GM12872 (cell line): ENCODE measurements around the gene GAL.

Source experiments
- TF ChIP-seq, protein P1 (sequence below): IDR thresholded peaks from 3 replicates; pipeline ENCODE4 v1.5.1; 2011; ENCODE audit warnings: low read depth, mild to moderate bottlenecking, low read length, moderate library complexity; ENCODE audit not compliant: insufficient read depth

GAL gene

DNA sequence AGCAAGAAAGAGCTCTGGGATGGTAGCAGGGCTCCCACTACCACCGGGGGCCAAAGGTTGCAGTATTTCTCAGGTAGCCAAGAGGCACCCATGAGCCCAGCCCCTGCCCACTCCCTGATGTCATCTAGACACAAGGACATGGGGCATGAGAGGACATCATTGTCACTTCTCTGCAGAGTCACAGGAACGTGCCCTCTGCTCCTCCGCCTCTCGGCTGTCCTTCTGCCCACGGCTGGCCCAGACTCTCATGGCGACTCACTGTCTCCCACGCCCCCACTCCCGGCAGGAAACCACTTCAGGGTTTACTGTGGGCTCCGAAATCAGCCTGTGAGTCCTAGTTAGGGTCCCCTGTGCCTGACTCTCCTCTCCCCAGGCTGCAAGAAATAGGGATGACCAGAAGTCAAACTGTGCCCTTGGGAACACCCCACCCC is 1.8 kb upstream of the GAL start:
- TF ChIP-seq, protein P1, sequence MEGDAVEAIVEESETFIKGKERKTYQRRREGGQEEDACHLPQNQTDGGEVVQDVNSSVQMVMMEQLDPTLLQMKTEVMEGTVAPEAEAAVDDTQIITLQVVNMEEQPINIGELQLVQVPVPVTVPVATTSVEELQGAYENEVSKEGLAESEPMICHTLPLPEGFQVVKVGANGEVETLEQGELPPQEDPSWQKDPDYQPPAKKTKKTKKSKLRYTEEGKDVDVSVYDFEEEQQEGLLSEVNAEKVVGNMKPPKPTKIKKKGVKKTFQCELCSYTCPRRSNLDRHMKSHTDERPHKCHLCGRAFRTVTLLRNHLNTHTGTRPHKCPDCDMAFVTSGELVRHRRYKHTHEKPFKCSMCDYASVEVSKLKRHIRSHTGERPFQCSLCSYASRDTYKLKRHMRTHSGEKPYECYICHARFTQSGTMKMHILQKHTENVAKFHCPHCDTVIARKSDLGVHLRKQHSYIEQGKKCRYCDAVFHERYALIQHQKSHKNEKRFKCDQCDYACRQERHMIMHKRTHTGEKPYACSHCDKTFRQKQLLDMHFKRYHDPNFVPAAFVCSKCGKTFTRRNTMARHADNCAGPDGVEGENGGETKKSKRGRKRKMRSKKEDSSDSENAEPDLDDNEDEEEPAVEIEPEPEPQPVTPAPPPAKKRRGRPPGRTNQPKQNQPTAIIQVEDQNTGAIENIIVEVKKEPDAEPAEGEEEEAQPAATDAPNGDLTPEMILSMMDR: no peak

DNA sequence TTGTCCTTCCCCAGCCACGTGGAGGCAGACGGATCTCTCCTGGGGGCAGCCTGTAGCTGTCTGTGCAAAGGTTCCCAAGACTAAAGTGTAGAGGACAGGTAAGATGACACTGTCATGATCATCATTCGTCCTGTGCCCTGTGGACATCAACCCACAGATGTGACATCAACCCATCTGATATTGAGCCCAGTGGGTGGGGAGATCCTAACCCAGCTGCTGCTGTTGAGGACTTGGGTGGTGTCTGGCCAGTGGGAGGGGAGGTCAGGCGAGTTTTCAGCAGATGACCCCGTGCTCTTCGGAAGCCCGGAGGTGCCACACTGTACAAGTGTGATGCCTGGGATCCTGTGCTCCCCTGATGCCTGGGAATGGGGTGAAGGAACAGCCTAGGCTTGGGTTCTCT is 1.2 kb upstream of the GAL start:
- TF ChIP-seq, protein P1: no peak

DNA sequence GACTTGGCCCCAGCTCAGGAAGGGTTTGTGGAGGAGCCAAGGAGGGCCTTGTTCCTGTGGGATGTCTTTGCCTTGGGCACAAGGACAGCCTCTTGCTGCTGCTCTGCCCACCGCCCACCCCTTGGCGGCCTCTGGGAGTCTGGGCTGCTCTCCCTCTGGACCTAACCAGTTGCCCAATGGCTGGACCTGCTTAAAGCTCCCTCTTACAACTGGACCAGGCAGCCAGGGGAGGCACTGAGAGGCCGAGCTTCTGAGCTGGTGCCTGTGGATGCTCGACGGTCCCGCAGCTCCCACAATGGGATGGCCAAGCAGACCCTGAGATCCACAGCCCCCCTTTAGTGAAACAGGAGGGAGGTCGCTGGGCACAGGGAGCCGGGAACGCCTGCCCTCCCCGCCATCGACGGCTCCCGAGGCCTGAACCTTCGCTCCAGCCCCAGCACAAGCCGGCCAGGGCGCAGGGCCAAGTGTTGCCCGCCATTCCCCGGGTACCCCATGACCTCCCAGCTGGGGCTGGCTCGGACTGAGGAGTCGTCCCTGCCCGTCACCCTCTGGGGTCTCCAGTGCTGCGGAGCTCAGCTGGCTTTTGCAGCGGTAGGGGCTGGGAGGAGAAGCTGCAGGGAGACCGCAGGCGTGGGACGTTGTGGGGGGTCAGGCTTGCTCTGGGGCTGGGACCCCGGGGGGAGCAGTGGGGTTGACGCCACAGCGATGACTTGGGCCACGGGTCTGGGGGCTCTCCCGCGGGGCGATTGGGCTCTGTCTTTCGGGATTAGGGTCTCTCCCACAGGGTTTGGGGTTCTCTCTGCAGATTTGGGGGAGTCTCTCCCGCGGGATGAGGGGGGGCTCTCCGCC is 584 bp upstream of the GAL start:
- TF ChIP-seq, protein P1: no peak

DNA sequence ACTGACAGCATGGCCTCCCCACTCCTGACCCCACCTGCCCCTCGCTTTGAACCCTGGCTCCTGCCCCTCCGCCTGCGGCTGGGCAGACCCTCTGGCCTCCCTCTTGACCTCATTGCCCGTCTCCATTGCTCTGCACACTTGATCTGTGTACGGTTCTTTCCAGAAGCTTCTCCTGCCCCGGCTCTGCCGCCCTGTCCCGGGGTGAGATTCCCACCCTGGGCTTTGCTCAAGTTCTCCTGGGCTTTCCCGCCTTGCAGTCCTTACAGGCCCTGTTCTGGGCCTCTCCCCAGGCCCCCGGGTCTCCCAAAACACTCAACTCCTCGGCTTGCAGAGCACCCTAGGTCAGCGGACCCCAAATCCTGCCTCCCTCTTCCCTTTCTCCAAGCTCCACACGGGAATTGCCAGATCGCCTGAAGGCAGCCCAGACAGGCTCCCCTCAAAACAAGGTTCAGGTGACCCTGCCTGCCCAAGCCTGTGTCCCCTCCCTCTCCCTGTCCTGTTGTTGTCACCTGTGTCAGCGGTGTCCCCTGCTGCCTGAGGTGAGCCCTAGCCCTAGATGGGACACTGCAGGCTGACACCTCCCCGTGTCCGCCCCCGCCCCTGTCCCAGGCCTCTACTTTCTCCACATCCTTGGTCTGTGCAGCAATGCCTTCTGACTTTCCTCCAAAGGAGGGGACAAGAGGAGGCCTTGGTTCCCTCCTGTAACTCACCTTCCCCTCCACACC is 1.5 kb downstream of the GAL start:
- TF ChIP-seq, protein P1: no peak

DNA sequence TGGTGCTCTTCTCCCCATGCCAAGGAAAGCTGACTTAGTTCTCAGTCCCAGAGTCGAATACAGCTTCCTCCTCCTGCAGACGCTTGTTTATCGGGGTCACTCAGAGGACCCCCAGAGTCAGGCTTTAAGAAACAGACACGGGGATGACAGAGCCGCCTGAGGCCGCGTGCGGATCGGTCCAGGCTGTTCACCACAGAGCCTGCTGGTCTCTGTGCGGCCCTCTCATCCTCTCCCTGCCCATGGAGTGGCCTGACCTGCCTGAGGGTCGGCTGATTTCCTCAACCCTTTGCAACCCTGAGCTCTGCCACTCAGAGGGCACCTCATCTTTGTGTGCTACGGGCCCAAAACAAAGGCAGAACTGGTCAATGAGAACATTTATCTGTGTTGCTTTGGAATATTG is 2.1 kb downstream of the GAL start:
- TF ChIP-seq, protein P1: no peak

DNA sequence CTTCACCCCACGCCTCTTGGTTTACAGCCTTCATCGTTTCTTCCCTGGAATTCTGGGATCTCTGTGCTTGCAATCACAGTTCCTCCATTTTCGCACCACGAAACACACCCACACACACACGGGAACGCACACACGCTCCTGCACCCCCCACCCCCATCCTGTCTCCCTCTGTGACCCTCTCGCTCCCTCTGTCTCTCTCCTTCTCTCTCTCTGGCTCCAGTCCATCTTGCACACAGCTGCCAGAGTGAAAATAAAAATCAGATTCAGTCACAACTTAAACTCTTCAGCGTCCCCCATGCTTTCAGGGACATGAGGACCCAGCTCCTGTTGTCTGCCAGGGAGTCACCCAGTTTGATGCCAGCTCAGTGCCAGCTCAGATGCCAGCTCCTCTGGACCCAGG is 3.0 kb downstream of the GAL start:
- TF ChIP-seq, protein P1: no peak

DNA sequence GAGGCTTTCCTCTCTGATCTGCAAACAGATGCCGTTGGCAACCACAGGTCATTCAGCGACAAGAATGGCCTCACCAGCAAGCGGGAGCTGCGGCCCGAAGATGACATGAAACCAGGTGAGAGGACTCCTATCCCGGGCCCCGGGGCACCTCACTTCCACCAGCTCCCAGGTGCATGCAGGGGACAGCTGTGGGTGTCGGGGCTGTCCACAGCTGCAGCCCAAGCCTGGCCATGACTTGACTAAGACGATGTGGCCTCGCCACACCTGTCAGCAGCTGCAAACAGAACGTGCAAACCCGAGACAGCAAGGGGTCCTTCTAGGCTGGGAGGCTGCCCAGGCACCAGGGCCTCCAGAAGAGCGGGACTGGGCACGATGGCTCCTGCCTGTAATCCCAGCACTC is 3.6 kb downstream of the GAL start:
- TF ChIP-seq, protein P1: no peak
